DND-41 (cell line): ENCODE results near the gene DDX25.

Experiments used
- ATAC-seq: fragments of 200-7000 bp; cut with Tn5 transposase; 3 replicates; pipeline ENCODE4 v1.9.1; 2021; ENCODE audit warnings: low read depth; ENCODE audit not compliant: insufficient read depth
- DNase-seq: peaks from one replicate; pipeline ENCODE4 v3.0.0-alpha.2; 2020
- H2AFZ ChIP-seq: 2 replicates; pipeline ENCODE4 v1.6.0; 2012; ENCODE audit warnings: low read depth, low read length
- H3K27ac ChIP-seq: 2 replicates; pipeline ENCODE4 v1.5.1; 2012; ENCODE audit warnings: low read length, inconsistent platforms
- H3K27me3 ChIP-seq: fragments of 200-600 bp; sonication (generic); 2 replicates; pipeline ENCODE4 v1.6.0; 2012; ENCODE audit warnings: low read length, mild to moderate bottlenecking, inconsistent platforms; ENCODE audit not compliant: insufficient read depth, poor library complexity
- H3K36me3 ChIP-seq: 2 replicates; pipeline ENCODE4 v1.5.1; 2012; ENCODE audit warnings: low read length, inconsistent platforms; ENCODE audit not compliant: insufficient read depth
- H3K4me1 ChIP-seq: 2 replicates; pipeline ENCODE4 v1.5.1; 2012; ENCODE audit warnings: mild to moderate bottlenecking, low read length; ENCODE audit not compliant: insufficient read depth
- H3K4me2 ChIP-seq: 2 replicates; pipeline ENCODE4 v1.6.0; 2012; ENCODE audit warnings: mild to moderate bottlenecking, moderate library complexity, low read length, inconsistent platforms; ENCODE audit not compliant: insufficient read depth
- H3K4me3 ChIP-seq, 2 experiments: fragments of 200-600 bp in 1 of 2; shearing (Covaris generic) in 1 of 2; 2 replicates each; pipeline ENCODE4 v1.5.1; 2012 to 2016; ENCODE audit warnings: inconsistent platforms in 2 of 2, low read length in 2 of 2, mild to moderate bottlenecking in 2 of 2, low read depth in 1 of 2, moderate library complexity in 1 of 2
- H3K79me2 ChIP-seq: 2 replicates; pipeline ENCODE4 v1.6.0; 2012; ENCODE audit warnings: low read length, inconsistent platforms; ENCODE audit not compliant: insufficient read depth
- H3K9ac ChIP-seq: 2 replicates; pipeline ENCODE4 v1.6.0; 2012; ENCODE audit warnings: low read depth, mild to moderate bottlenecking, inconsistent platforms, low read length, moderate library complexity
- H3K9me3 ChIP-seq: 2 replicates; pipeline ENCODE4 v1.5.1; 2012; ENCODE audit warnings: low read length, moderate library complexity, mild to moderate bottlenecking, inconsistent platforms; ENCODE audit not compliant: insufficient read depth, severe bottlenecking
- H4K20me1 ChIP-seq: 2 replicates; pipeline ENCODE4 v1.6.0; 2012; ENCODE audit warnings: low read length; ENCODE audit not compliant: insufficient read depth
- EZH2 ChIP-seq: IDR thresholded peaks from 3 replicates; pipeline ENCODE4 v1.6.1; 2012; ENCODE audit warnings: borderline replicate concordance, low read depth, mild to moderate bottlenecking, moderate library complexity, low read length, inconsistent platforms; ENCODE audit not compliant: severe bottlenecking
- TF ChIP-seq, protein P1 (sequence below): IDR thresholded peaks from 2 replicates; pipeline ENCODE4 v1.5.1; 2012; ENCODE audit warnings: borderline replicate concordance, low read length, moderate library complexity, mild to moderate bottlenecking; ENCODE audit not compliant: poor library complexity, severe bottlenecking; ENCODE audit errors: extremely low read depth

The DDX25 gene

DNA sequence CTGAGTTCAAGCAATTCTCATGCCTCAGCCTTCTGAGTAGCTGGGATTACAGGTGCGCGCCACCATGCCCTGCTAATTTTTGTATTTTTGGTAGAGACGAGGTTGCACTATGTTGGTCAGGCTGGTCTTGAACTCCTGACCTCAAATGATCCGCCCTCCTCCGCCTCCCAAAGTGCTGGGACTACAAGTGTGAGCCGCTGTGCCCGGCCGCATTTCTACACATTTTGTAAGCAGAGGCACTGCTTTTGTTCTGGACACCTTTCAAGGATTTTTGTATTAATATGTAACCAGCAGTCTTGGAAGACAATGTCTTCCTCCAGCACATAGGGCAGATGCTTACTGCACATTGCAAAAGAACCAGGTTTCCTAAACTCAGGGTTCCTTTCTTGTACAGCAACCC lies 30.2 kb downstream of the DDX25 start:
- DNase-seq: no peak
- no peaks in the 10 kb centered on the region for H3K79me2 ChIP-seq
- peaks cover 8% of the 10 kb centered on the region for H3K4me1 ChIP-seq
- H3K4me3 ChIP-seq: no peak overlapping the region
- H3K27me3 ChIP-seq: peaks cover 14% of the 10 kb centered on the region
- H3K9me3 ChIP-seq: no peaks in the 10 kb centered on the region
- no peak for ATAC-seq
- TF ChIP-seq, protein P1, sequence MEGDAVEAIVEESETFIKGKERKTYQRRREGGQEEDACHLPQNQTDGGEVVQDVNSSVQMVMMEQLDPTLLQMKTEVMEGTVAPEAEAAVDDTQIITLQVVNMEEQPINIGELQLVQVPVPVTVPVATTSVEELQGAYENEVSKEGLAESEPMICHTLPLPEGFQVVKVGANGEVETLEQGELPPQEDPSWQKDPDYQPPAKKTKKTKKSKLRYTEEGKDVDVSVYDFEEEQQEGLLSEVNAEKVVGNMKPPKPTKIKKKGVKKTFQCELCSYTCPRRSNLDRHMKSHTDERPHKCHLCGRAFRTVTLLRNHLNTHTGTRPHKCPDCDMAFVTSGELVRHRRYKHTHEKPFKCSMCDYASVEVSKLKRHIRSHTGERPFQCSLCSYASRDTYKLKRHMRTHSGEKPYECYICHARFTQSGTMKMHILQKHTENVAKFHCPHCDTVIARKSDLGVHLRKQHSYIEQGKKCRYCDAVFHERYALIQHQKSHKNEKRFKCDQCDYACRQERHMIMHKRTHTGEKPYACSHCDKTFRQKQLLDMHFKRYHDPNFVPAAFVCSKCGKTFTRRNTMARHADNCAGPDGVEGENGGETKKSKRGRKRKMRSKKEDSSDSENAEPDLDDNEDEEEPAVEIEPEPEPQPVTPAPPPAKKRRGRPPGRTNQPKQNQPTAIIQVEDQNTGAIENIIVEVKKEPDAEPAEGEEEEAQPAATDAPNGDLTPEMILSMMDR: no peak
- no peak for TF ChIP-seq EZH2
- no peak overlapping the region for H3K9ac ChIP-seq
- no peak overlapping the region for H2AFZ ChIP-seq
- no peaks in the 10 kb centered on the region for H4K20me1 ChIP-seq
- no peaks in the 10 kb centered on the region for H3K36me3 ChIP-seq
- H3K4me2 ChIP-seq: no peak overlapping the region
- H3K27ac ChIP-seq: no peak overlapping the region

- Histone ChIP-seq H3K79me2 (no peaks in the 10 kb centered on the region), H3K4me2 (no peak overlapping the region), H3K9ac (no peak overlapping the region), H2AFZ (no peak overlapping the region), H4K20me1 (no peaks in the 10 kb centered on the region), H3K27ac (no peak overlapping the region), H3K4me3 (no peak overlapping the region), H3K27me3 (peaks cover 14% of the 10 kb centered on the region), H3K36me3 (no peaks in the 10 kb centered on the region), H3K9me3 (no peaks in the 10 kb centered on the region), H3K4me1 (peaks cover 8% of the 10 kb centered on the region)
- DNase-seq (no peak), ATAC-seq (no peak)
- TF ChIP-seq EZH2: no peak
- TF ChIP-seq, protein P1: no peak
Measured at GRCh38 chr11:125935056-125935455, 30.7 kb downstream of the DDX25 start.

DNA sequence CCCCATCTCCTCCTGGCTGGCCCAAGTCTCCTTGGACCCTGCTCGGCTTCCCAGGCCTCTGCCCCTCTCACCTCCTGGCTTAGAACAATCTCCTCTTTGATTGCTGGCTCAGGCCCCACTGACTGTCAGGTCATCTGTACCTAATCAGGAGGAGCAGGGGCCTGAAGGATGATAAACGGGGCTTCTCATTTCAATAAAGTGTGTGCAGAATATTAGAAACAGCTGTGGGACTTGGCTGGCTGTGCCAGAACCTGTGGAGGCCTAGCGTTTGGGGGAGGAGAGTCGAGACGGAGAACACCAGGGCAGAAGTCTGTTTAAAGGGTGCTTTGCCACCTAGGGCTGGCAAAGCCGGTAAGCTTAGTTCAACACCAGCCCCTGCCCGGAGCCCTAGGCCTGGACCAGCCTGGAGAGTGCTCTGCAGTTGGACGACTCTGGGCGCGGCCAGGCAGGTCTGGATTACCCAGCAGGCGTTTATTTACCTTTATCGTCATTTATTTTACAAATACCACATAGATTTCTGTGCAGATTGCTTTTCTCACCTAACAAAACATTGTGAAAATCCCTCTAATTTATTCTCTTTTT lies 31.4 kb downstream of the DDX25 start:
- H3K79me2 ChIP-seq: no peaks in the 10 kb centered on the region
- no peak overlapping the region for H3K27ac ChIP-seq
- TF ChIP-seq, protein P1: no peak
- TF ChIP-seq EZH2: no peak
- DNase-seq: no peak
- peaks cover 14% of the 10 kb centered on the region for H3K27me3 ChIP-seq
- H4K20me1 ChIP-seq: no peaks in the 10 kb centered on the region
- no peak overlapping the region for H3K4me3 ChIP-seq
- H3K9me3 ChIP-seq: no peaks in the 10 kb centered on the region
- H3K36me3 ChIP-seq: no peaks in the 10 kb centered on the region
- peaks cover 8% of the 10 kb centered on the region for H3K4me1 ChIP-seq
- ATAC-seq: no peak
- H3K9ac ChIP-seq: no peak overlapping the region
- H2AFZ ChIP-seq: no peak overlapping the region
- H3K4me2 ChIP-seq: no peak overlapping the region

- peak; percentile 36 for DNase-seq
- H3K9me3 ChIP-seq: no peaks in the 10 kb centered on the region
- H3K9ac ChIP-seq: no peak overlapping the region
- no peaks in the 10 kb centered on the region for H3K36me3 ChIP-seq
- no peak overlapping the region for H3K27ac ChIP-seq
- H3K27me3 ChIP-seq: no peaks in the 10 kb centered on the region
- no peak for TF ChIP-seq EZH2
- TF ChIP-seq, protein P1: no peak
- no peaks in the 10 kb centered on the region for H3K79me2 ChIP-seq
- H3K4me1 ChIP-seq: peaks cover 8% of the 10 kb centered on the region
- H2AFZ ChIP-seq: peak overlapping the region; percentile 79
- no peaks in the 10 kb centered on the region for H4K20me1 ChIP-seq
- peak; percentile 66; the same call in 2 of the 3 replicates for ATAC-seq
- H3K4me3 ChIP-seq: no peak overlapping the region
- no peak overlapping the region for H3K4me2 ChIP-seq
Measured at GRCh38 chr11:125938418-125938817, 34.1 kb downstream of the DDX25 start.
